ENCODE data around the gene FAF1. TPM values are rescaled to one million over a fixed set of nuclear protein-coding genes. Genes with fewer than 3 reads are reported as not detected.
"Not testable (repeated sequence)": the region's sequence is repeated elsewhere in the genome, so short reads cannot be mapped to it uniquely, and the experiment has no call there.

Gene FAF1
- total RNA-seq, 1 experiment from 2014 or later = 109 TPM

DNA sequence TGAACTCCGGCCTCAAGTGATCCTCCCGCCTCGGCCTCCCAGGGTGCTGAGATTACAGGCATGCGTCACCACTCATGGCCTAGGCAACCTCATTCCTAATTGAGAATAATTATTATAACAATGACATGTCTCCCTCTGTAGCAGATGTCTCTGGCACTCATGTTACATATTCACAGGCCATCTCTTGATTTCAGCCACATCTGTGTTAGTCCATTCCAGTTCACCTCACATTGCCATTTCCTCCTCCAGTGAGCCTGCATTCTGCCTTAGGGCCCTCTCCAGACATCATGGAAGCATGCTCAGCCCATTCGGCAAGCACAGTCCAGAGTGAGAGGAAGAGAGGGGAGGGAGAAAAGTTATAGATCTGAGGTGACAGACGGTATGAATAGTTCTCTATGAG, 42.4 kb upstream of the FAF1 start:
- ChIA-PET CTCF (no interaction called here), POLR2A (ENCODE audit: low non-redundant PET) (no interaction called here)
- no peak for DNase-seq (ENCODE audit: low spot score)
- BruUV-seq (replicated peaks) = no TSS peak
- Histone ChIP-seq H3K27ac (ENCODE audit: low read depth, low read length, poor library complexity, severe bottlenecking) (no peak overlapping the region), H3K4me3 (ENCODE audit: low read depth, low read length, poor library complexity, severe bottlenecking) (no peak overlapping the region), H3K36me3 (ENCODE audit: insufficient read depth, low read length, poor library complexity, severe bottlenecking) (no peaks in the 10 kb centered on the region), H3K27me3 (replicated peaks; ENCODE audit: insufficient read depth, low read depth, low read length, poor library complexity) (no peaks in the 10 kb centered on the region), H3K9me3 (ENCODE audit: low read depth, low read length, poor library complexity, severe bottlenecking) (no peaks in the 10 kb centered on the region), H3K4me1 (ENCODE audit: insufficient read depth, low read length, poor library complexity, severe bottlenecking) (no peaks in the 10 kb centered on the region)
- TF ChIP-seq EZH2 (IDR thresholded peaks at IDR 0.05; ENCODE audit: borderline replicate concordance, low read depth, low read length, poor library complexity, severe bottlenecking) = no peak
- intact Hi-C loops (cut with micrococcal nuclease; ENCODE audit: unreplicated experiment) = no loop called here

DNA sequence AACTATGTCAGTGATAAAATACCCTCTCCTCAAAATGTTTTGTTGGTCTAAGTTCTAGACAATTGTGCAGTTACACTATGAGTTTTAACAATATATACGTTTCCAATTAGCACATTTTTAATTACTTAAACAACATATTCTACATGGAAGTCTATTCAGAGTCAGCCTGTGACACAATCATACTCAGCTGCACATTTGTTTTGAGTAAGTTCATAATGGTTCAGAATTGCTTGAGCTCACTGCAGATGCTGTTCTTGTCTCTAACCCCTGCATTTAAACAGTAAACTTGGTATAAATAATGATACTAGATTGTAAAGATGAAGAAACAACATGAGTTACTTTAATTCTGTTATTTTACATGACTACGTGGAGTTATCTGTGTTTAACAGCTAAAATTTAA, 40.6 kb upstream of the FAF1 start:
- no peak overlapping the region for H3K4me3 ChIP-seq (ENCODE audit: low read depth, low read length, poor library complexity, severe bottlenecking)
- intact Hi-C loops (cut with micrococcal nuclease; ENCODE audit: unreplicated experiment) = no loop called here
- TF ChIP-seq, protein P1, sequence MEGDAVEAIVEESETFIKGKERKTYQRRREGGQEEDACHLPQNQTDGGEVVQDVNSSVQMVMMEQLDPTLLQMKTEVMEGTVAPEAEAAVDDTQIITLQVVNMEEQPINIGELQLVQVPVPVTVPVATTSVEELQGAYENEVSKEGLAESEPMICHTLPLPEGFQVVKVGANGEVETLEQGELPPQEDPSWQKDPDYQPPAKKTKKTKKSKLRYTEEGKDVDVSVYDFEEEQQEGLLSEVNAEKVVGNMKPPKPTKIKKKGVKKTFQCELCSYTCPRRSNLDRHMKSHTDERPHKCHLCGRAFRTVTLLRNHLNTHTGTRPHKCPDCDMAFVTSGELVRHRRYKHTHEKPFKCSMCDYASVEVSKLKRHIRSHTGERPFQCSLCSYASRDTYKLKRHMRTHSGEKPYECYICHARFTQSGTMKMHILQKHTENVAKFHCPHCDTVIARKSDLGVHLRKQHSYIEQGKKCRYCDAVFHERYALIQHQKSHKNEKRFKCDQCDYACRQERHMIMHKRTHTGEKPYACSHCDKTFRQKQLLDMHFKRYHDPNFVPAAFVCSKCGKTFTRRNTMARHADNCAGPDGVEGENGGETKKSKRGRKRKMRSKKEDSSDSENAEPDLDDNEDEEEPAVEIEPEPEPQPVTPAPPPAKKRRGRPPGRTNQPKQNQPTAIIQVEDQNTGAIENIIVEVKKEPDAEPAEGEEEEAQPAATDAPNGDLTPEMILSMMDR (conservative IDR thresholded peaks at IDR 0.05; ENCODE audit: low read depth, low read length) = no peak
- TF ChIP-seq EZH2 (IDR thresholded peaks at IDR 0.05; ENCODE audit: borderline replicate concordance, low read depth, low read length, poor library complexity, severe bottlenecking) = no peak
- no peaks in the 10 kb centered on the region for H3K36me3 ChIP-seq (ENCODE audit: insufficient read depth, low read length, poor library complexity, severe bottlenecking)
- no peaks in the 10 kb centered on the region for H3K9me3 ChIP-seq (ENCODE audit: low read depth, low read length, poor library complexity, severe bottlenecking)
- no peak for DNase-seq (ENCODE audit: low spot score)
- ChIA-PET POLR2A (ENCODE audit: low non-redundant PET) (no interaction called here), CTCF (no interaction called here)
- no peaks in the 10 kb centered on the region for H3K27me3 ChIP-seq (replicated peaks; ENCODE audit: insufficient read depth, low read depth, low read length, poor library complexity)
- no peaks in the 10 kb centered on the region for H3K4me1 ChIP-seq (ENCODE audit: insufficient read depth, low read length, poor library complexity, severe bottlenecking)
- no TSS peak for BruUV-seq (replicated peaks)
- no peak overlapping the region for H3K27ac ChIP-seq (ENCODE audit: low read depth, low read length, poor library complexity, severe bottlenecking)

- intact Hi-C loops (cut with micrococcal nuclease; ENCODE audit: unreplicated experiment) = no loop called here
- CTCF ChIA-PET = no interaction called here
- no peaks in the 10 kb centered on the region for H3K4me1 ChIP-seq (ENCODE audit: insufficient read depth, low read length, poor library complexity, severe bottlenecking)
- no peak for DNase-seq (ENCODE audit: low spot score)
- BruUV-seq (replicated peaks) = no TSS peak
- H3K9me3 ChIP-seq (ENCODE audit: low read depth, low read length, poor library complexity, severe bottlenecking) = no peaks in the 10 kb centered on the region
- POLR2A ChIA-PET (ENCODE audit: low non-redundant PET) = interaction anchor here (0.6 kb wide), 1 partner anchor 24 kb away, joined by 3 read pairs; no protein-coding TSS in a partner anchor
- TF ChIP-seq EZH2 (IDR thresholded peaks at IDR 0.05; ENCODE audit: borderline replicate concordance, low read depth, low read length, poor library complexity, severe bottlenecking) = no peak
- TF ChIP-seq, protein P1 (conservative IDR thresholded peaks at IDR 0.05; ENCODE audit: low read depth, low read length) = no peak
- H3K27me3 ChIP-seq (replicated peaks; ENCODE audit: insufficient read depth, low read depth, low read length, poor library complexity) = no peaks in the 10 kb centered on the region
- H3K27ac ChIP-seq (ENCODE audit: low read depth, low read length, poor library complexity, severe bottlenecking) = no peak overlapping the region
- H3K36me3 ChIP-seq (ENCODE audit: insufficient read depth, low read length, poor library complexity, severe bottlenecking) = no peaks in the 10 kb centered on the region
- no peak overlapping the region for H3K4me3 ChIP-seq (ENCODE audit: low read depth, low read length, poor library complexity, severe bottlenecking)
Observed at GRCh38 chr1:51000160-51000559, 40.1 kb upstream of the FAF1 start.

DNA sequence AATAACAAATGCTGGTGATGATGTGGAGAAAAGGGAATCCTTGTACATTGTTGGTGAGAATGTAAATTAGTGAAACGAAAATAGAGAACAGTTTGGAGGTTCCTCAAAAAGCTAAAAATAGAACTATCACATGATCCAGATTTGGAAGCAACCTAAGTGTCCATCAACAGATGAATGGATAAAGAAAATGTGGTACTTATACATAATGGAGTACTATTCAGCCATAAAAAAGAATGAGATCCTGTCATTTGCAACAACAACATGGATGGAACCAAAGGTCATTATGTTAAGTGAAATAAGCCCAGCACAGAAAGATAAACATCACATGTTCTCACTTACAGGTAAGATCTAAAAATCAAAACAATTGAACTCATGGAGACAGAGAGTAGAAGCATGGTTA, 39.3 kb upstream of the FAF1 start:
- intact Hi-C loops (cut with micrococcal nuclease; ENCODE audit: unreplicated experiment); DNase-seq (ENCODE audit: low spot score); H3K9me3 ChIP-seq (ENCODE audit: low read depth, low read length, poor library complexity, severe bottlenecking); H3K27ac ChIP-seq (ENCODE audit: low read depth, low read length, poor library complexity, severe bottlenecking); H3K36me3 ChIP-seq (ENCODE audit: insufficient read depth, low read length, poor library complexity, severe bottlenecking); H3K27me3 ChIP-seq (replicated peaks; ENCODE audit: insufficient read depth, low read depth, low read length, poor library complexity); H3K4me3 ChIP-seq (ENCODE audit: low read depth, low read length, poor library complexity, severe bottlenecking); CTCF ChIA-PET; H3K4me1 ChIP-seq (ENCODE audit: insufficient read depth, low read length, poor library complexity, severe bottlenecking); BruUV-seq (replicated peaks): not testable (repeated sequence)
- POLR2A ChIA-PET (ENCODE audit: low non-redundant PET) = interaction anchor here (0.6 kb wide), 1 partner anchor 23 kb away, joined by 3 read pairs; no protein-coding TSS in a partner anchor
